Right atrium auricular region (tissue), 2 donors: ENCODE results near the gene CHRM5. TPM values are rescaled to one million over a fixed set of nuclear protein-coding genes. Genes with fewer than 3 reads are reported as not detected.

Experiments used
- DNase-seq: peaks from one replicate; pipeline ENCODE4 v3.0.0-alpha.2; 2019; ENCODE audit warnings: low spot score
- H3K27ac ChIP-seq, 2 donors: fragments of 200-600 bp; sonication (generic); 1 replicate in 1 of 2; 2 replicates in 1 of 2; pipeline ENCODE4 v1.5.1; 2016 to 2019
- H3K27me3 ChIP-seq, 2 donors: fragments of 200-600 bp; sonication (generic); one replicate each; pipeline versions ENCODE4 v1.5.1 to v1.6.0; 2017 to 2019
- H3K36me3 ChIP-seq: fragments of 200-600 bp; sonication (generic); one replicate; pipeline ENCODE4 v1.5.1; 2016
- H3K4me1 ChIP-seq, 2 donors: fragments of 200-600 bp; sonication (generic); one replicate each; pipeline versions ENCODE4 v1.5.1 to v1.6.0; 2017 to 2019
- H3K4me3 ChIP-seq, 2 donors: fragments of 200-600 bp; sonication (generic); 1 replicate in 1 of 2; 2 replicates in 1 of 2; pipeline ENCODE4 v1.5.1; 2017 to 2019; ENCODE audit warnings: mild to moderate bottlenecking in 1 of 2, moderate library complexity in 1 of 2
- H3K9me3 ChIP-seq, 2 donors: fragments of 200-600 bp; sonication (generic); one replicate each; pipeline ENCODE4 v1.5.1; 2019
- total RNA-seq, 2 donors: library from RNA; depleted of rRNA; stranded (reverse); fragments of >200 nt; gene quantifications; one replicate each; pipeline ENCODE4 v1.1.0, GENCODE V29; 2016
- TF ChIP-seq, protein P1 (sequence below), 2 donors: fragments of 200-600 bp; sonication (generic); IDR thresholded peaks; one replicate each; pipeline ENCODE4 v1.5.1; 2019; ENCODE audit warnings: antibody characterized with exemption in 2 of 2

The CHRM5 gene
- total RNA-seq, 2 donors from 2014 or later, result not detected

DNA sequence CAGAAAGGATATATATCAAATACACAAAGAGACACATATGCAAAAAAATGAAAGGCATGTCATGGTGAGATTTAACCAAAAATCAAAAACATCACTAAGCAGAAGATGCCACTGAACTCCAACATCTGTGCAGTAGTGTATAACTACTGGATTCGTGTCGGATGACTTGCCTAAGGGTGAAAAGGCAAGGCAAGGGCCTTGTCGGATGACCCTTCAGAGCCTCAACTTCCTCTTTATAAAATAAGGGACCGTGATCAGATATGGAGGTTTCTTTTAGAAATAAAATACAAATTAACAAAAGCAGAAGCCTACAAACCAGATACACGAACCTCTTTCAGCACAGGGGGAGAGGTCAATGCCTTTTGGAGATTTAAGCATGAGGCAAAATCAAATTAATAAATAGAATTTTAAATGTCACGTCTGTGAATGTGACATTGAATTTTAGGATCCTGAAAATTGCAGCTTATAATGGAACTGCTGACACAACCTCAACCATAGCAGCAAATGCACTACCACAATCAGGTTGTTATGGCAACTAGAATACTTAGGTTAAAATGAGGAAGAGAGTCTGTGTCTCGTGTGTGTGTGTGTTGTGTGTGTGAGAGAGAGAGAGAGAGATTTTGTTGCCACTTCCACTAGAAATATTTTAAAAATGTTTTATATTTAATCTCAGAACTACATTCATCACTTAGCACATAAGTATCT lies 8.3 kb upstream of the CHRM5 start:
- Histone ChIP-seq H3K27me3 (no peaks in the 10 kb centered on the region), H3K36me3 (no peaks in the 10 kb centered on the region), H3K9me3 (no peaks in the 10 kb centered on the region), H3K27ac (no peak overlapping the region), H3K4me1 (no peaks in the 10 kb centered on the region), H3K4me3 (no peak overlapping the region)
- TF ChIP-seq, protein P1, sequence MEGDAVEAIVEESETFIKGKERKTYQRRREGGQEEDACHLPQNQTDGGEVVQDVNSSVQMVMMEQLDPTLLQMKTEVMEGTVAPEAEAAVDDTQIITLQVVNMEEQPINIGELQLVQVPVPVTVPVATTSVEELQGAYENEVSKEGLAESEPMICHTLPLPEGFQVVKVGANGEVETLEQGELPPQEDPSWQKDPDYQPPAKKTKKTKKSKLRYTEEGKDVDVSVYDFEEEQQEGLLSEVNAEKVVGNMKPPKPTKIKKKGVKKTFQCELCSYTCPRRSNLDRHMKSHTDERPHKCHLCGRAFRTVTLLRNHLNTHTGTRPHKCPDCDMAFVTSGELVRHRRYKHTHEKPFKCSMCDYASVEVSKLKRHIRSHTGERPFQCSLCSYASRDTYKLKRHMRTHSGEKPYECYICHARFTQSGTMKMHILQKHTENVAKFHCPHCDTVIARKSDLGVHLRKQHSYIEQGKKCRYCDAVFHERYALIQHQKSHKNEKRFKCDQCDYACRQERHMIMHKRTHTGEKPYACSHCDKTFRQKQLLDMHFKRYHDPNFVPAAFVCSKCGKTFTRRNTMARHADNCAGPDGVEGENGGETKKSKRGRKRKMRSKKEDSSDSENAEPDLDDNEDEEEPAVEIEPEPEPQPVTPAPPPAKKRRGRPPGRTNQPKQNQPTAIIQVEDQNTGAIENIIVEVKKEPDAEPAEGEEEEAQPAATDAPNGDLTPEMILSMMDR (IDR thresholded peaks at IDR 0.05), result no peak
- no peak for DNase-seq

GRCh38 chr15:33960549-33960935 lies 7.8 kb upstream of the CHRM5 start:
- Histone ChIP-seq H3K4me1 (no peaks in the 10 kb centered on the region), H3K36me3 (no peaks in the 10 kb centered on the region), H3K27ac (no peak overlapping the region), H3K27me3 (no peaks in the 10 kb centered on the region), H3K9me3 (no peaks in the 10 kb centered on the region), H3K4me3 (no peak overlapping the region)
- TF ChIP-seq, protein P1 (IDR thresholded peaks at IDR 0.05), result no peak
- DNase-seq, result no peak

GRCh38 chr15:33963831-33964664 lies 4.2 kb upstream of the CHRM5 start:
- TF ChIP-seq, protein P1 (IDR thresholded peaks at IDR 0.05), result peak in 1 of 2 donors; percentile 63
- no peaks in the 10 kb centered on the region for H3K27me3 ChIP-seq
- H3K9me3 ChIP-seq, result no peaks in the 10 kb centered on the region
- H3K4me1 ChIP-seq, result no peaks in the 10 kb centered on the region
- no peak overlapping the region for H3K4me3 ChIP-seq
- no peak overlapping the region for H3K27ac ChIP-seq
- H3K36me3 ChIP-seq, result no peaks in the 10 kb centered on the region
- DNase-seq, result no peak

DNA sequence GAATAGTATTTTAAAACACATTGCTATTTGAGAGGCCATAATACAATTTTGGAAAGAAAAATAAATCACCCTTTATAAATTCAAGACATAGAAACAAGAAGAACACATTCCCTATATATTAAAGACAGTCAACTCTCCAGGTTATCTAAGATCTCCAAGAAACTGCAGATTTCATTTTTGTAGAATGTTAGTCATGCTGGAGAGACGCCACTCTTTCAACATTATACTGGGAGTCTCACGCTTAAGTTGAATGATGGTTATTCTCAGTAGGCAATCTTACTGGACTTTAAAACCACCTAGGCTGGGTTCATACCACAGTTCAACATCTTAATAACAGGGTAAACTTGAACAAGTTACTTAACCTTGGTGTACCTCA lies 3.6 kb upstream of the CHRM5 start:
- Histone ChIP-seq H3K27ac (no peak overlapping the region), H3K27me3 (no peaks in the 10 kb centered on the region), H3K4me1 (no peaks in the 10 kb centered on the region), H3K4me3 (no peak overlapping the region), H3K36me3 (no peaks in the 10 kb centered on the region), H3K9me3 (no peaks in the 10 kb centered on the region)
- TF ChIP-seq, protein P1 (IDR thresholded peaks at IDR 0.05), result no peak
- no peak for DNase-seq

DNA sequence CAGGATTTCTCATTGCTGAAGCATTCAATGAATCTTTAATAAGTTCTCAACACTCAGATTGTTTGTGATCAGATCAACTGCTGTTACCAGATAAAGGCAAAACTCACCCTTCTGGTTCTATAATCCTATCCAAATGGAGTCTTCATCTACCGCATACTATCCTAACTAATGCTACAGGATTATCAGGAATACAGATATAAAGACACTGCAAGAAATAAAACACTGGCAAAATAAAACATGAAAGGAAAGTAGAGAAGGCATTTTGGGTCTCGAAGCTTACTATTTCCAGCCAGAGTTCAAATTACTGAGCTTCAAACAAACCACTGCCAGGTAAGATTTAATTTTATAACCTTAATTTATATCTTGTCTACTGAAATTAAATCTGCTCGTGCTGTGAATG lies 524 bp downstream of the CHRM5 start:
- Histone ChIP-seq H3K27ac (no peak overlapping the region), H3K4me1 (no peaks in the 10 kb centered on the region), H3K9me3 (no peaks in the 10 kb centered on the region), H3K36me3 (no peaks in the 10 kb centered on the region), H3K27me3 (no peaks in the 10 kb centered on the region), H3K4me3 (no peak overlapping the region)
- TF ChIP-seq, protein P1 (IDR thresholded peaks at IDR 0.05), result no peak
- DNase-seq, result no peak
